Measurements from ENCODE around the gene MXI1.
A peak's percentile ranks its signal among the peaks of the same experiment; 100 is the strongest.

Gene MXI1

DNA sequence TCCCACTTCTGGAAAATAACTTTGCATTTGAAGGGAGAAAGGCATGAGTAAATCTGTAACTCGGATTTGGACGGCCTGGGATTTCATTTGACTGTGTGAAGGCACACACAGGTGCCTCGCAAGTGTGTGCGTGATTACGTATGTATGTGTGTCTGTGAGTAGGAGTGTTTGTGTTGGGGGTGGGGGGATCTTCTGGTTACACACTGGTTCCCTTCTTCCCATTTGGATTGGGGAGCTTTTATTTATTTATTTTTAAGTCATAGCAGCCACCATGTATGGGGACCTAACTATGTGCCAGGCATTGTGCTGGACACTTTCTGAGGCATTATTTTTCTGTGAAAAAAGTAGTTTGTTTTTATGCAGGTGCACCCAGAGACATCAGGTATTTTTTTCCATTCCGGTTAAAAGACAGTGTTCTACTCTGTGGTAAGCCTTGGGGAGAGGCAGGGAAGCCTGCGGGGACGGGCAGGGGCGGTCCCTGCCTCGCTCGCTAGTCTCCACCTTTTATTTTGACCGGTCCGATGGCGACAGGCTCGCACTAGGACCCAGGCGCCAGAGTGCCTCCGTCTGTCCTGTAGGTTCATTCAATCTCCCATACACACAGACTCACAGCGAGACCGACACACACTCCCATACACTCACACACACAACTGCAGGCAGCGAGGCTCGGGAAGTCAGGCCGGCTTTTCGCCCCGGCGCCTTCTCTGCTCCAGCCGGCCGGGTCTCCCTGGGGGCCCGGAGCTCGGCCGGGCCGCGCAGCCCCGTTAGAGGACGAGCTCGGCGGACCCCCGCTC is at the start of gene MXI1:
Gene MXI1, plus strand, starts transcription at position 595 of the 794 bp plus-strand sequence. CDS start 204 bp downstream, outside the sequence.
- peak; percentile 65 to 69 for DNase-seq

DNA sequence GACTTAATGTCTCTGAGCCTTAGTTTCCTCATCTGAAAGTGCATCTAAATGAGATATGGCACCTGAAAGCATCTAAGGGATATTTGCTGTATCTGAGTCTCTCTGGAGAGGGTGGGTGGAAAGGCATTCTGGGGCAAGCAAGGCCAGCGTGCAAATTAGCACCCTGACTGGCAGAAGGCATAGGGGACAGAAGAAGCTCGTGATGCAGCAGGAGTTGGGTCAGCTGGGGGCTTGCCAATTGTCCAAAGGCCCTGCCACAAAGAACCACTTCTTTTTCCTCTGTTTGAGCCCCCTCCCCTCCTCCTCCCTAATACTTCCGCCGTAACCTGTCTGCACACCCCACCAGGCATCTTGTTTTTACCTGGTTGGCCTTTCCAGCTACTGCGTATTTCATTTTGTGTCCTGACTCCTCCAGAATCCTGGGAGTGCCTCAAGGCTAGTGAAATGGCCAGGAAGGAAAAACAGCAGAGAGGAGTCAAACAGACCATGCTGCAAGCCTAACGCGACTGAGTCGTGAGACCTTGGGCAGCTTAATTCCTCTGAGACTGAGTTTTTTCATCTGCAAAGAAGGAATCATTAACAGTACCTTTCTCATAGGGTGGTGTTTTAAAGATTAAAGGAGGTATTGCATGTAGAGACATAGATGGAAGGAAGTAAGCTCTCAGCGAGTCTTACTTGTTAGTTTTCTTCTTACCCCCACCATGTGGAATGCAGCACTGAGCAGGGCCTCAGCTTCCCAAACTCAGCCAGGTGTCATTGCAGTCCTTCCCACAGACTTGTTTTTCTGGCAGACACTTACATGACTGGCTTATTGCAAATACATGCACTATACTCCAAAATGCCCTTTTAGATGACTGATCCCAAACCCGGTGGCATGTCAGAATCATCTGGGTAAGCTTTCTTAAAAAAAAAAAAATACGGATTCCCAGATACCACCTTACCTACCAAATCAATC is 49.1 kb upstream of the MXI1 start:
- no peak for DNase-seq

DNA sequence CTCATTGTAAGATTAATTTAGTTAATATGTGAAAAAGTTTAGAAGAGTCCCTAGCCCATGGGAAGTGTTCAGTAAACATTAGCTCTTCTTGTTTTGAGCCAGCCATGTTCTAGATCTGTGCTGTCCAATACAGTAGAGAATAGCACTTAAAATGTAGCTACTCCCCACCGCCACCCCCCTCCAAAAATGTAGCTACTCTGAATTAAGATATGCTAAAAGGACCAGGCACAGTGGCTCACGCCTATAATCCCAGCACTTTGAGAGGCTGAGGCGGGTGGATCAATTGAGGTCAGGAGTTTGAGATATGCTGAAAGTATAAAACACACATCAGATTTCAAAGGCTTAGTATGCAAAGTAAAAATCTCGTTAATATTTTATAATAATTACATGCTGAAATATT is 47.3 kb upstream of the MXI1 start:
- no peak for DNase-seq

GRCh38 chr10:110160522-110160921 is 46.9 kb upstream of the MXI1 start:
- no peak for DNase-seq

- no peak for DNase-seq
These were observed 44.7 kb upstream of the MXI1 start for GRCh38 chr10:110162741-110163145.

DNA sequence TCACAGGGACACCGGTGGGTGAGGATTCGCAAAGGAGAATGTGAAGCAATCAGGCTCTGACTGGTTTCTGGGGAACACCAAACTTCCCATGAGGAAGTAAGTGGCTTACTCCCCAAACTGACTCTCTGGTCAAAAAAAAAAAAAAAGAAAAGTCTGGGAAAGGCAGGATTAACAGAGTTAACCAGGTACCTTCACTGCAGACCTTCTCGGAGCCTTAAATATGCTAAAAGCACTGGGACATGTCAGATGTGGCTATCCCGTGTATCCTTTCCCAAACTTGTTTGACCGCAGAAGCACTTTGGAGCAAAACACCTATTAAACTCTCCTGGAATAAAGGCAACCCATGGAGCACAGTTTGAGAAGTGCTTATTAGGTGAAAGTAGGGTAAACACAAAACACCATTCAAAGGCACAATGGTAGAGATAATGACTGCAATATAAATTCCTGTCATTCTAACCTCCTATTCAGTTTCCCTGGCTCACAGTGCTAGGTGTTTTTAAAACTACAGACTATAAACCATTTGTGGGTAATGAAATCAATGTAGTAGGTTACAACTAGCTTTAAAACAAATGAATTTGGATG is 44.1 kb upstream of the MXI1 start:
- no peak for DNase-seq

DNA sequence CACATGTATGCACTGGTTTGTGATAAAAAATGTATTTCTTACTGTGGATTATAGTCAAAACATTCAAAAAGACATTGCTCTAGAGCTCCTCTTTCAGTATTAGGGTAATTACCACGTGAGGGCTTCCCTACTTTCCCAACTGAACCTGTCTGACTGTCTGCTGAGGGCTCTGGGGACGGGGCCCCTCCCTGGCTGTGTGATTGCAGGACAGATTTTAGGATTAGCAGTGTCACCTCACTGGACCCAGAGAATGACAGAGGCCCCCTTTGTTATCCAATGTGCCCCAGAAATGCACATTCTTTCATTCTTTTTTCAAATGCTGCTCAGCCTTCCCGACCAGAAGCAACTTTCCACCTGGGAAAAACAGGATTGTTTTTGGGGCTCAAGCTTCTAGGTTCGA is 43.6 kb upstream of the MXI1 start:
- DNase-seq: no peak

DNA sequence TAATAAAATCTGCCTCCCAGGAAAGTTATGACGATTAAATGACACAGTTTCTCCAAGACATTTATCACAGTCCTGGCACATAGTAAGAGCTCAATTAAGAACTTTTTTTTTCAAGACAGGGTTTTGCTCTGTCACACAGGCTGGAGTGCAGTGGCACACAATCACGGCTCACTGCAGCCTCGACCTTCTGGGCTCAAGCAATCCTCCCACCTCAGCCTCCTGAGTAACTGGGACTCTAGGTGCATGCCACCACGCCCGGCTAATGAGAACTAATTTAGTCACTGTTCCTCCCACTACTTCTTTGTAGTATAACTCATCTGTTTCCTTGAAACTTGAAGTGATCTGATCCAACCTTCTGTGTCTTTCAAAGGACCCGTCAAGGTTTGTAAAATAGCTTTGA is 42.2 kb upstream of the MXI1 start:
- DNase-seq: no peak

- no peak for DNase-seq
These were observed 40.3 kb upstream of the MXI1 start for GRCh38 chr10:110167149-110167548.

DNA sequence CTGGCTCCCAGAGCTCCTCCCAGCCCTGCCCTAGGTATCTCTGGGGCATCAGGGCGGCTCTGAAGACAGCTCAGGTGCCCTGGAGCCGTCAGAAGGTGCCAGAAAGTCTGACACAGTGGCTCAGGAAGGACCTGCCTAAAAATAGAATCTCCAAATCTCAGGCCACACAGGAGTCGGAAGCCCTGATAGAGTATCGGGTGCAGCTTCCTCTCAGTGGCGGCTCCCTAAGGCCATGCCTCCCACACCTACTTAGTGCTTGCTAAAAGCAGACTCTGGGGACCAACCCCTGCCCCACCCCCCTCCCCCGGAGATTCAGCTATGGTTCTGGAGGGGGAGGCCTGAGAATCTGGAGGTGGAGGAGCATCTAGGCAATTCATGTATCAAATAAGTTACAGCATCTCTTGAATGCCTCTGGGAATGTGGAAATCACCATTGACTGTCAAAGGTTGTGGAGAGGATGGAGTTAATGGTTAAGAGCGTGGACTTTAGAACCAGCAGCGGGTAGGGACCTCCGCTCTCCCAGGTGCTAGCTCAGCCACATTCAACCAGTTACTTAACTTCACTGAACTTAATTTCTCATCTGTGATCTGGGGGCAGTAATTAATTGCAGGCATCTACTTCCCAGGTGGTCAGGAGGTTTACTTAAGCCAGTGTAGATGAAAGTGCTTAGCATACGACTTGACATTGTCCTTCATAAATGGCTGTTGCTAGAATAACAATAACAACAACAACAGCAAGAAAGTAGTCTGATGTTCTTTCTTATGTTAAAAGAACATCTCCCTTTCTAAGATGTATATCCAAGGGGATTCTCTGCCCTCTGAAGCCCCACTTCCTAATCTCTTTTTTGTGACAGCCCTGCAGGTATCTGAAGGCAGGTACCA is 38.6 kb upstream of the MXI1 start:
- DNase-seq: no peak

GRCh38 chr10:110169586-110169985 is 37.8 kb upstream of the MXI1 start:
- DNase-seq: no peak

DNA sequence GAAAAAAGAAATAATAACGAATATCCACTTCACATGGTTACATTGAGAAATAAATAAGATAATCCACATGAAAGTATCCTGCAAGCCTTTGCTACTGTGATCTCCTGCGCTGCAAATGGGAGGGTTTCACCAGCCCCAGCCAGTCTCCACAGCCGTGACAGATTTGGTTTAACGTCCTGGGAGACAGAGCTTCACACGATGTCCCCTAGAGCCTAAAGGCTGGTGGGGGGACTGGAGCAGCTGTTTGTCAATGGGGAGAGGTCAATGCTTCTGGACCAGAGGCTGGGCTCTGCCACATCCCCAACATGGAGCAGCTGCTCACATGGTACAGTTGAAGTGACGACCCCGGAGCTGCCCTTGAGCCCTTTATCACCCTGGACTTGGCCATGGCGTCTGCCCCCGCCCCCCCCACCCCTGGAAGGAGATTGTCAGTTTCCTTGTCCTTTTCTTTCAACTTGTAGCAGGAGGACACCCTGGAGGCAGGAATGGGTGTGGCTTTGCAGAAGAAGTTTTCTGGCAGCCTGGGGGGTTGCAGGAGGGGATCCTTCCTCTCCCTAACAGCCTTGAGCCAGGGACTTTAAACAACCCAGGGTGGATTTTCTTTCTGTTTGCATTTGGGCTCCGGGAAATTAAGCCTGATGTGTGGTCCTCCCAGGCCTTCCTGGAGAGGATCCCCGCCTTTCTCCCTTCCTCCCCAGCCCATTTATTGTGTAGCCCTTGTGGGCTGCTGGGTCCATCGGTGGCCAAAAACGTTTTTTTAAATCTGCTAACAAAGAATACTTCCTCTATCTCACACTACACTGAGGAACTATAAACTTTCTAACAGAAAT is 37.0 kb upstream of the MXI1 start:
- no peak for DNase-seq

DNA sequence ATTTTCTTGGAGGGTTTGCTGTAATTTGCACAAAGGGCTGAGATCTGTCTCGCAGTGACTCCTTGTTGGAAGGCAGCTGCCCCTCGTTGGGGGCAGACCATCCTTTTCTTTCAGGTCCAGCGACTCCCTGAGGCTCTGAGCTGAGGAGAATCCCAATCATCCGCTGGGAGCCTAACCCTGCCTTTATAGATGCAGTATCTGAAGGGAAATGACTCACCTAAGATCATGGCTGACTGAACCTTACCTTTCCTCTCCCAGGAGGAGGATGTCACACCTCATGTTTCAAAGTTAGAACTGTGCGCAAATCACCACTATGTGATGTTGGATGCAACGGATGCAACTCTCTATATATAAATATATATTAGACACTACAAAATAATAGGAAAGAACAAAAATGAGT is 36.4 kb upstream of the MXI1 start:
- no peak for DNase-seq

DNA sequence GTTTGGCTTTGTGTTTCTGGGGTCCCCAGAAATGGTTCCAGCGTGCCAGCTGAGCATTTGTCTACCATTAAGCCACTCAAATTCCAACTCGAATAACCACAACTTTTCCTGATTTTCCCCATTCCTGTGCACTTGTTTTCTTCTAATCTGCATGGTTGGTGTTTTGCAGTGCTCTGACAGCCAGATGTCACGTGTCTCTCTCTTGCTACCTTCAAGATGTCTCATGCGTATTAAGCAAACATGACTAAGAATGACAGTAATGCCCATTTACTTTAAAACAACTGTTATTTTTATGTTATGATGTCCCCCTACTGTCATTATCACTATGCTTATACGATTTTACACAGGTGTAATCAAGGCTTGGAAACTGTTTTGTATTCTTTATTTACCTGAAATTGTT is 35.2 kb upstream of the MXI1 start:
- DNase-seq: no peak

GRCh38 chr10:110174201-110174600 is 33.2 kb upstream of the MXI1 start:
- no peak for DNase-seq

- DNase-seq: no peak
These were observed 32.6 kb upstream of the MXI1 start for GRCh38 chr10:110174816-110175215.

- no peak for DNase-seq
These were observed 32.0 kb upstream of the MXI1 start for GRCh38 chr10:110175406-110175805.

- no peak for DNase-seq
These were observed 31.0 kb upstream of the MXI1 start for GRCh38 chr10:110176141-110177030.

- no peak for DNase-seq
These were observed 28.2 kb upstream of the MXI1 start for GRCh38 chr10:110179220-110179619.

DNA sequence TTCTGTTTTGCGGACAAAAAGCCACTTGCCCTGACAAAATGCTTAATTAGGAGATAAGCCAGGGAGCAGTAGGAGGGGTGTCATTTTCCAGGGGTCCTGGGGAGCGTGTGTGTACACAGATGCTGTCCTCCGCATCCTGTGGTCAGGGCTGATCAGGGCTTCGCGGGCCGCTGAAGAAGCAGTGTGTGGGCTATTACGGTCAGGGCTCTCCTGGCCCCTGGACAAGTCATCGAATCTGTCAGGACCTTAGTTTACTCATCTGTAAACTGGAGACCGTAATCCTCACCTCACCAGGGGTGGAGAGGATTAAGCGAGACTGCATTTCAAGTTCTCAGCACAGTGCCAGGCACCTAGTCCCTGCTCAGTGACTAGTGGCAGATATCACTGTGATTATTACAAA is 26.0 kb upstream of the MXI1 start:
- DNase-seq: no peak

All from hippocampal formation (tissue), 2 donors.